Spleen (tissue), 11 donors: ENCODE data around the gene FAH. TPM values are rescaled to one million over a fixed set of nuclear protein-coding genes. Genes with fewer than 3 reads are reported as not detected.

Experiments used
- DNase-seq: peaks from one replicate; pipeline ENCODE4 v3.0.0-alpha.2; 2020
- H3K27ac ChIP-seq, 8 donors: fragments of 200-600 bp; sonication (generic) in 7 of 8; 1 replicate in 4 of 8; 2 replicates in 4 of 8; pipeline versions ENCODE4 v1.5.0 to v1.8.0; 2016 to 2021; ENCODE audit warnings: inconsistent platforms in 4 of 8, mild to moderate bottlenecking in 4 of 8, moderate library complexity in 1 of 8
- H3K27me3 ChIP-seq, 7 donors: fragments of 200-600 bp; sonication (generic) in 6 of 7; replicated peaks in 1 of 7; 1 replicate in 4 of 7; 2 replicates in 3 of 7; pipeline versions ENCODE4 v1.5.0 to v1.8.0; 2016 to 2021; ENCODE audit warnings: inconsistent platforms in 3 of 7, mild to moderate bottlenecking in 1 of 7
- H3K36me3 ChIP-seq, 6 donors: fragments of 200-600 bp; sonication (generic) in 5 of 6; 1 replicate in 4 of 6; 2 replicates in 2 of 6; pipeline versions ENCODE4 v1.5.0 to v1.8.0; 2016 to 2021; ENCODE audit warnings: inconsistent platforms in 2 of 6
- H3K4me1 ChIP-seq, 6 donors: fragments of 200-600 bp; sonication (generic) in 5 of 6; 1 replicate in 3 of 6; 2 replicates in 3 of 6; pipeline versions ENCODE4 v1.5.0 to v1.8.0; 2016 to 2021; ENCODE audit warnings: inconsistent platforms in 3 of 6
- H3K4me3 ChIP-seq, 8 donors: fragments of 200-600 bp; sonication (generic) in 7 of 8; 1 replicate in 4 of 8; 2 replicates in 4 of 8; pipeline versions ENCODE4 v1.5.0 to v1.8.0; 2016 to 2021; ENCODE audit warnings: inconsistent platforms in 4 of 8, mild to moderate bottlenecking in 4 of 8, moderate library complexity in 2 of 8
- H3K9me3 ChIP-seq, 8 donors: fragments of 200-600 bp; sonication (generic) in 7 of 8; 1 replicate in 4 of 8; 2 replicates in 4 of 8; pipeline versions ENCODE4 v1.5.0 to v1.8.0; 2016 to 2021; ENCODE audit warnings: inconsistent platforms in 4 of 8
- CTCF ChIP-seq, 11 experiments: fragments of 200-600 bp in 7 of 11; fragments of 450-650 bp in 4 of 11; sonication (generic) in 4 of 11; IDR thresholded peaks in 8 of 11; conservative IDR thresholded peaks in 3 of 11; 1 replicate in 7 of 11; 2 replicates in 4 of 11; pipeline versions ENCODE4 v1.4.0 to v1.8.0; 2016 to 2021; ENCODE audit warnings: antibody characterized with exemption in 11 of 11, inconsistent platforms in 4 of 11, mild to moderate bottlenecking in 1 of 11
- POLR2A ChIP-seq, 3 donors: fragments of 450-650 bp; IDR thresholded peaks; one replicate each; pipeline ENCODE4 v1.5.1; 2017; ENCODE audit warnings: antibody characterized with exemption in 3 of 3, mild to moderate bottlenecking in 1 of 3
- POLR2AphosphoS5 ChIP-seq, 3 donors: sonication (generic); formaldehyde crosslinking; IDR thresholded peaks; one replicate each; pipeline ENCODE4 v1.5.1; 2017; ENCODE audit warnings: antibody characterized with exemption in 3 of 3
- WGBS, 5 donors: extraction: QIAGEN DNeasy Blood & Tissue Kit in 3 of 5; methylation state at CpG; one replicate each; pipeline versions ENCODE4 v1.1.5 to v1.1.7; 2013 to 2018; 5-methylcytosine and 5-hydroxymethylcytosine counted together
- intact Hi-C: fragments of 100-400 bp; cut with DNase I; formaldehyde crosslinking; loops from one replicate; pipeline ENCODE4 v1.15.0; 2023; ENCODE audit warnings: low total_unique reads
- polyA plus RNA-seq, 3 donors: library from polyadenylated mRNA; stranded (reverse); fragments of 200-250 nt; gene quantifications; one replicate each; pipeline ENCODE4 v1.2.1, GENCODE V29; 2013
- total RNA-seq, 7 donors: library from RNA; depleted of rRNA in 3 of 7; stranded (reverse); fragments of >200 nt in 3 of 7; fragmentation: NEBNext Ultra II Directional in 4 of 7; extraction: Animal tissue kit (Norgen Biotek cat#: 25700) in 4 of 7; gene quantifications; one replicate each; pipeline versions ENCODE4 v1.1.0 to v1.2.1, GENCODE V29; 2016 to 2021
- donor health status: healthy with polysubstance abuse.
- donor health status: DM: no; HTN: no; CAD: no; lungs with moderate emphysema.
- donor health status: DM: no; HTN: no; CAD: no.
- donor health status: Bipolar disorder and iron deficiency.
- donor health status: healthy.
- donor health status: DM: no; HTN: no; CAD: no.
- donor health status: DM: yes; HTN: yes; CAD: no.

FAH gene
- total and polyA plus RNA-seq, 10 donors: 8.5 to 33.1 (median 21.2) TPM

DNA sequence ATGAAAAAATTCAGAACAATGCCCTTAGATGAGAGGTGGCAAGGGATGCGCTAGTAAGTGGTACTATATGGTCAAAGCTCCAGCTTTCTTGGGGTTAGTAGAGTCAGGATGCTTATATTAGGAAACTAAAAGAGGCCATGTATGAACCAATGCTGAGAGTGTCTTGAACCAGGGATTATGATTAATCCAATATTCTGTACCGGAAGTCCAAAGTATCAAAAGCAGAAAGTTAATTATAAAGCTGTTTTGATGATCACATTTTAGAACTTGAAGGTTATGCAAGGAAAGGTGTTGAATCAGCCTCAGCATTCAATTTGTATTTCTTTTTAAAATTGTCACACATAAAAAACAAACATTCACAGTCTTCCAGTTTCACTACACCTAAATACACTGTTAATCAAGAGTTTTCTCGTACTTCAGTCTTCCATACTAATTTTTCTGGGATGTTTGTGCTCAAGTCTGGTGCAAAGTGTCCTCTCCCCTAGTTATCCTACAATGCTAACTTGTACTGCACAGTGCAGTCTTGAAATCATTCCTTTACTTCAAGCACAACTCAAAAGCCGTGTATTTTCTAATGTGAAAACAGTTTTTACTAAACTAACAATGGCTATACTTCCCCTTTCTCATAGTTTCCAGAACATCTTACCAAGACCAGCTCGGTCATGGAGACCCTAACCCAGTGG lies 10.7 kb upstream of the FAH start:
- intact Hi-C loops: no loop called here
- 89 to 93% (median 92%) methylated on average over 5 of the region's 5 CpGs for WGBS, 5 donors
- H3K4me1 ChIP-seq: peaks cover 0 to 5% (median 0%) of the 10 kb centered on the region in 6 donors
- TF ChIP-seq POLR2AphosphoS5 (IDR thresholded peaks at IDR 0.05) (no peak), CTCF (IDR thresholded peaks at IDR 0.05 in 8 of 11, conservative IDR thresholded peaks at IDR 0.05 in 3 of 11) (no peak), POLR2A (IDR thresholded peaks at IDR 0.05) (no peak)
- H3K27ac ChIP-seq: no peak overlapping the region
- peaks cover 0 to 19% (median 4%) of the 10 kb centered on the region in 6 donors for H3K36me3 ChIP-seq
- H3K4me3 ChIP-seq: no peak overlapping the region
- H3K9me3 ChIP-seq: peaks cover 0 to 4% (median 0%) of the 10 kb centered on the region in 8 donors
- DNase-seq: no peak
- no peaks in the 10 kb centered on the region for H3K27me3 ChIP-seq

GRCh38 chr15:80142646-80143045 lies 10.2 kb upstream of the FAH start:
- H3K4me3 ChIP-seq: no peak overlapping the region
- H3K27me3 ChIP-seq: no peaks in the 10 kb centered on the region
- H3K36me3 ChIP-seq: peaks cover 0 to 13% (median under 1%) of the 10 kb centered on the region in 6 donors
- intact Hi-C loops: no loop called here
- no peak overlapping the region for H3K27ac ChIP-seq
- TF ChIP-seq POLR2A (IDR thresholded peaks at IDR 0.05): no peak
- no peak for TF ChIP-seq CTCF (IDR thresholded peaks at IDR 0.05 in 8 of 11, conservative IDR thresholded peaks at IDR 0.05 in 3 of 11)
- TF ChIP-seq POLR2AphosphoS5 (IDR thresholded peaks at IDR 0.05): no peak
- peaks cover 0 to 5% (median 0%) of the 10 kb centered on the region in 6 donors for H3K4me1 ChIP-seq
- no peak for DNase-seq
- 91 to 95% (median 94%) methylated on average over 5 of the region's 5 CpGs for WGBS, 5 donors
- H3K9me3 ChIP-seq: peaks cover 0 to 4% (median 0%) of the 10 kb centered on the region in 8 donors

- H3K9me3 ChIP-seq: no peaks in the 10 kb centered on the region
- no peak overlapping the region for H3K27ac ChIP-seq
- H3K4me1 ChIP-seq: peaks cover 8 to 43% (median 25%) of the 10 kb centered on the region in 6 donors
- TF ChIP-seq POLR2AphosphoS5 (IDR thresholded peaks at IDR 0.05): no peak
- TF ChIP-seq CTCF (IDR thresholded peaks at IDR 0.05 in 8 of 11, conservative IDR thresholded peaks at IDR 0.05 in 3 of 11): no peak
- no peak for TF ChIP-seq POLR2A (IDR thresholded peaks at IDR 0.05)
- no peak overlapping the region for H3K4me3 ChIP-seq
- WGBS, 5 donors: 80 to 93% (median 89%) methylated on average over 6 of the region's 6 CpGs
- no peaks in the 10 kb centered on the region for H3K27me3 ChIP-seq
- no peaks in the 10 kb centered on the region for H3K36me3 ChIP-seq
- intact Hi-C loops: loop anchor here (5.0 kb wide), 1 partner anchor 89 kb away; no protein-coding TSS in a partner anchor
- DNase-seq: no peak
These were observed 1.7 kb upstream of the FAH start for GRCh38 chr15:80151148-80151547.

- intact Hi-C loops: loop anchor here (5.0 kb wide), 1 partner anchor 89 kb away; no protein-coding TSS in a partner anchor
- Histone ChIP-seq H3K27me3 (no peaks in the 10 kb centered on the region), H3K4me1 (peaks cover 8 to 47% (median 25%) of the 10 kb centered on the region in 6 donors), H3K36me3 (no peaks in the 10 kb centered on the region), H3K27ac (peak overlapping the region in 6 of 8 donors; percentile 26 to 87 (median 82)), H3K9me3 (no peaks in the 10 kb centered on the region), H3K4me3 (peak overlapping the region in 1 of 8 donors; percentile 89)
- DNase-seq: no peak
- WGBS, 5 donors: 79 to 88% (median 82%) methylated on average over 3 of the region's 3 CpGs
- no peak for TF ChIP-seq POLR2AphosphoS5 (IDR thresholded peaks at IDR 0.05)
- TF ChIP-seq CTCF (IDR thresholded peaks at IDR 0.05 in 8 of 11, conservative IDR thresholded peaks at IDR 0.05 in 3 of 11): no peak
- TF ChIP-seq POLR2A (IDR thresholded peaks at IDR 0.05): no peak
These were observed 1.2 kb upstream of the FAH start for GRCh38 chr15:80151576-80151975.
